Measurements from ENCODE around the gene VLDLR. TPM values are rescaled to one million over a fixed set of nuclear protein-coding genes. Genes with fewer than 3 reads are reported as not detected.
"Not testable (repeated sequence)": the region's sequence is repeated elsewhere in the genome, so short reads cannot be mapped to it uniquely, and the experiment has no call there.

The VLDLR gene
- total RNA-seq, 1 experiment from 2014 or later = not detected

- in situ Hi-C loops (cut with HindIII; ENCODE audit: low sequenced_read_pairs) = no loop called here
- DNase-seq (ENCODE audit: low spot score) = no peak
Measured at GRCh38 chr9:2693056-2693455, 71.5 kb downstream of the VLDLR start.

GRCh38 chr9:2697492-2697891 is 75.9 kb downstream of the VLDLR start:
- in situ Hi-C loops (cut with HindIII; ENCODE audit: low sequenced_read_pairs) = no loop called here
- DNase-seq (ENCODE audit: low spot score) = no peak

GRCh38 chr9:2700398-2700797 is 78.8 kb downstream of the VLDLR start:
- in situ Hi-C loops (cut with HindIII; ENCODE audit: low sequenced_read_pairs) = no loop called here
- DNase-seq (ENCODE audit: low spot score) = no peak

- in situ Hi-C loops (cut with HindIII; ENCODE audit: low sequenced_read_pairs) = no loop called here
Measured at GRCh38 chr9:2700909-2701550, 79.4 kb downstream of the VLDLR start.

GRCh38 chr9:2704504-2704903 is 82.9 kb downstream of the VLDLR start:
- in situ Hi-C loops (cut with HindIII; ENCODE audit: low sequenced_read_pairs) = no loop called here
- no peak for DNase-seq (ENCODE audit: low spot score)

More at GRCh38 chr9:2700909-2701550, 79.4 kb downstream of the VLDLR start:
- no peak for DNase-seq (ENCODE audit: low spot score)

GRCh38 chr9:2707256-2707655 is 85.7 kb downstream of the VLDLR start:
- in situ Hi-C loops (cut with HindIII; ENCODE audit: low sequenced_read_pairs); DNase-seq (ENCODE audit: low spot score): not testable (repeated sequence)

Other genes starting within 250 kb of the VLDLR start
- not detected in 2 replicates for gene KCNV2, start 95.7 kb downstream of the VLDLR start, total RNA-seq (2014; rRNA removed; shearing (Covaris generic))
- gene PUM3, start 222.3 kb downstream of the VLDLR start, total RNA-seq (2014; rRNA removed; shearing (Covaris generic)) = 41.2 and 64.6 TPM in 2 replicates

All from G401 (cell line).